HL-60 (cell line): ENCODE measurements around the gene APC2.

ENCODE experiments used
- GABPA ChIP-seq: IDR thresholded peaks from 2 replicates; pipeline ENCODE4 v1.6.1; 2012; ENCODE audit warnings: low read depth
- POLR2AphosphoS5 ChIP-seq: IDR thresholded peaks from 2 replicates; pipeline ENCODE4 v1.6.1; 2012; ENCODE audit warnings: low read depth
- SPI1 ChIP-seq: IDR thresholded peaks from 2 replicates; pipeline ENCODE4 v1.6.1; 2012; ENCODE audit warnings: low read depth, mild to moderate bottlenecking, borderline replicate concordance
- TF ChIP-seq, protein P1 (sequence below): IDR thresholded peaks from one replicate; pipeline ENCODE4 v1.5.1; 2011; ENCODE audit warnings: low read length, control low read depth, inconsistent platforms; ENCODE audit not compliant: insufficient read depth

DNA sequence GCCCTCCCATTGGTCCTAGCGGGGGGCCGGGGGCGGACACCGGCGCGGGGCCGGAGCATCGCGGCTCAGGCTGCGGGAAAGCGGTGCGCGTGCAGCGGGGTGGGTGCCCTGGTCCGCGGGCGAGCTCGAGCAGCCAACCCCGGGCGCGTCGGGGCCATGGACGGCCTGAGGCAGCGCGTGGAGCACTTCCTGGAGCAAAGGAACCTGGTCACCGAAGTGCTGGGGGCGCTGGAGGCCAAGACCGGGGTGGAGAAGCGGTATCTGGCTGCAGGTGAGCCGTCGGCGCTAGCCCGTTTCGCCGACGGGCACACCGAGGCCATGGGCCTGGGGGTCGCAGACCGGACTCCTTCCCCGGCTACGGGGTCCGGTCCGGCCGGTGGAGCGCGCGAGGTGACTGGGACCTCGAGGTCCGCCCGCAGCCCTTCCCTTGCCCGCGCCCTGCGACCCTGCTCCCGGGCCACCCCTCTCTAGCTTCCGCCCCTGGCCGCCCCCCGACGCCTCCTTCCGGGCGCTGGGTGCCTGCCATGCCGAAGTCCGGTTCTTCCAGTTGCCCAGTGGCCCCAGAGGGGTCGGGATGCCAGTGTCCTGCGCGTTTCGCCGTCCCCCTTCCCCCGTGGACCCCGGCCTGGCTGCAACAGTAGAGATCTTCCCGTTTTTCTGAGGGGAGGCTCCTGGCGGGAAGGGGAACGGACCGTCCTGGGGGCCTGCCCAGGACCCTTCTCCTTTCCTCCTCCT is 41.4 kb downstream of the APC2 start, which contains the start of gene REEP6:
- TF ChIP-seq, protein P1, sequence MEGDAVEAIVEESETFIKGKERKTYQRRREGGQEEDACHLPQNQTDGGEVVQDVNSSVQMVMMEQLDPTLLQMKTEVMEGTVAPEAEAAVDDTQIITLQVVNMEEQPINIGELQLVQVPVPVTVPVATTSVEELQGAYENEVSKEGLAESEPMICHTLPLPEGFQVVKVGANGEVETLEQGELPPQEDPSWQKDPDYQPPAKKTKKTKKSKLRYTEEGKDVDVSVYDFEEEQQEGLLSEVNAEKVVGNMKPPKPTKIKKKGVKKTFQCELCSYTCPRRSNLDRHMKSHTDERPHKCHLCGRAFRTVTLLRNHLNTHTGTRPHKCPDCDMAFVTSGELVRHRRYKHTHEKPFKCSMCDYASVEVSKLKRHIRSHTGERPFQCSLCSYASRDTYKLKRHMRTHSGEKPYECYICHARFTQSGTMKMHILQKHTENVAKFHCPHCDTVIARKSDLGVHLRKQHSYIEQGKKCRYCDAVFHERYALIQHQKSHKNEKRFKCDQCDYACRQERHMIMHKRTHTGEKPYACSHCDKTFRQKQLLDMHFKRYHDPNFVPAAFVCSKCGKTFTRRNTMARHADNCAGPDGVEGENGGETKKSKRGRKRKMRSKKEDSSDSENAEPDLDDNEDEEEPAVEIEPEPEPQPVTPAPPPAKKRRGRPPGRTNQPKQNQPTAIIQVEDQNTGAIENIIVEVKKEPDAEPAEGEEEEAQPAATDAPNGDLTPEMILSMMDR, result no peak
- TF ChIP-seq POLR2AphosphoS5 (no peak), SPI1 (no peak), GABPA (no peak)
